ENCODE measurements around the gene RAB21.
"Not testable (repeated sequence)": the region's sequence is repeated elsewhere in the genome, so short reads cannot be mapped to it uniquely, and the experiment has no call there.

GRCh38 chr12:71761354-71761753, 6.7 kb downstream of the RAB21 start:
- TF ChIP-seq CTCF, POLR2A, EP300 (IDR thresholded peaks at IDR 0.05): not testable (repeated sequence)
